NB4 (cell line): ENCODE data around the gene DRC7.

Experiments used
- POLR2A ChIP-seq: IDR thresholded peaks from 2 replicates; pipeline ENCODE4 v1.6.1; 2011; ENCODE audit warnings: mild to moderate bottlenecking; ENCODE audit not compliant: insufficient read length; ENCODE audit errors: extremely low read depth
- TF ChIP-seq, protein P1 (sequence below): IDR thresholded peaks from one replicate; pipeline ENCODE4 v1.5.1; 2012; ENCODE audit warnings: low read depth, low read length
- TF ChIP-seq, protein P2 (sequence below): IDR thresholded peaks from 2 replicates; pipeline ENCODE4 v1.6.1; 2011; ENCODE audit warnings: low read depth, low read length

DNA sequence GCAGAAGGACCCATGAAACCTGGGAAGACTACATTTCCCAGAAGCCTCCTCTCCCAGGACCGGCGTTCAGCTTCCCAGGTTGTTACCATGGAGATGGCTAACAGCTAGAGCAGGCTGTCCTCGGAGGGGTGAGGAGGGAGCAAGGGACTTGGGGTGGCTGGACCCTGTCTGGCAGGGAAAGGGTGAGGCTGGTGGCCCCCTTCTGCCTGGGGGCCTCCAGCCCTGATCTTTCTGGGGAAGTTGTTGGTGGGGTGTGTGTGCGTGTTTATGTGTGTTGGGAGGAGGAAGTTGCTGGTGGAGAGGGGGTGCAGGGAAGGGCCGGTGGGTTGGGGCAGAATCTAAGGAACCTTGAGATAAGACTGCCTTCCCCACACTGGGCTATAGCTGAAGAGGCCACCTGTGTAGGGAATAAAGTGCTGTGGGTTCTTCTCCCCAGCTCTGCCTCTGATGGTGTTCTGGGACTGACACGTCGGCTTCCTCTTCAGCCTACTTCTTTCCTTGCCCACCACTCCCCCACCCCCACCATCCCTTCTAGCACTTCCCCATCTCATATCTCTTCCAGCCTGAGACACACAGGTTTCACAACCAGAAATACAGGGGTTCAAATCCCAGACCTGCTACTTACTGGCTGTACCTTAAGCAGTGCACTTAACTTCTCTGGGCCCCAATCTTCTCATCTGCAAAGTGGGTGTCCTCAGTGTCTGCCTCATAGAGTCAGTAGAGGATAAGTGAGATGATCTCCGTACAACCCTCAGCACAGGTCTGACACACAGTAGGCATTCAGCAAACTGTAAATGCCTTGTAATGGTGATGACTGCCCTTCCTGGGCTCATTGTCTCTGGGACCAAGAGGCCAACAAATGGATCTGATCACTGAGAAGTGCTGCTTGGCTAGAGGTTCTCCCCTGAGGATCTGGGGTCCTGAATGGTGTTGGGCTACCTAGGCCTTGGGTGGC is at the start of gene DRC7:
- TF ChIP-seq, protein P1, sequence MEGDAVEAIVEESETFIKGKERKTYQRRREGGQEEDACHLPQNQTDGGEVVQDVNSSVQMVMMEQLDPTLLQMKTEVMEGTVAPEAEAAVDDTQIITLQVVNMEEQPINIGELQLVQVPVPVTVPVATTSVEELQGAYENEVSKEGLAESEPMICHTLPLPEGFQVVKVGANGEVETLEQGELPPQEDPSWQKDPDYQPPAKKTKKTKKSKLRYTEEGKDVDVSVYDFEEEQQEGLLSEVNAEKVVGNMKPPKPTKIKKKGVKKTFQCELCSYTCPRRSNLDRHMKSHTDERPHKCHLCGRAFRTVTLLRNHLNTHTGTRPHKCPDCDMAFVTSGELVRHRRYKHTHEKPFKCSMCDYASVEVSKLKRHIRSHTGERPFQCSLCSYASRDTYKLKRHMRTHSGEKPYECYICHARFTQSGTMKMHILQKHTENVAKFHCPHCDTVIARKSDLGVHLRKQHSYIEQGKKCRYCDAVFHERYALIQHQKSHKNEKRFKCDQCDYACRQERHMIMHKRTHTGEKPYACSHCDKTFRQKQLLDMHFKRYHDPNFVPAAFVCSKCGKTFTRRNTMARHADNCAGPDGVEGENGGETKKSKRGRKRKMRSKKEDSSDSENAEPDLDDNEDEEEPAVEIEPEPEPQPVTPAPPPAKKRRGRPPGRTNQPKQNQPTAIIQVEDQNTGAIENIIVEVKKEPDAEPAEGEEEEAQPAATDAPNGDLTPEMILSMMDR = no peak
- no peak for TF ChIP-seq POLR2A
- TF ChIP-seq, protein P2, sequence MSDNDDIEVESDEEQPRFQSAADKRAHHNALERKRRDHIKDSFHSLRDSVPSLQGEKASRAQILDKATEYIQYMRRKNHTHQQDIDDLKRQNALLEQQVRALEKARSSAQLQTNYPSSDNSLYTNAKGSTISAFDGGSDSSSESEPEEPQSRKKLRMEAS = peak; percentile 19; the same call in 1 of the 2 replicates
